OCI-LY1 (cell line): Measurements from ENCODE around the gene ERG28.

Experiments used
- H2AFZ ChIP-seq: fragments of 200-600 bp; sonication (generic), shearing (Covaris generic); 2 replicates; pipeline ENCODE4 v1.6.0; 2014; ENCODE audit warnings: antibody characterized with exemption, mild to moderate bottlenecking, low read length
- H3F3A ChIP-seq: fragments of 200-600 bp; sonication (generic), shearing (Covaris generic); 2 replicates; pipeline ENCODE4 v1.6.0; 2014; ENCODE audit warnings: mild to moderate bottlenecking, antibody characterized with exemption, low read length, moderate library complexity; ENCODE audit not compliant: insufficient read depth
- H3K27ac ChIP-seq: fragments of 200-600 bp; sonication (generic); 2 replicates; pipeline ENCODE4 v1.5.1; 2014; ENCODE audit warnings: low read length, mixed run types, mild to moderate bottlenecking, low read depth; ENCODE audit not compliant: poor library complexity, severe bottlenecking
- H3K27me3 ChIP-seq: fragments of 200-600 bp; sonication (generic); 2 replicates; pipeline ENCODE4 v1.6.0; 2014; ENCODE audit warnings: antibody characterized with exemption, mild to moderate bottlenecking, low read length, moderate library complexity; ENCODE audit not compliant: insufficient read depth
- H3K36me3 ChIP-seq: fragments of 200-600 bp; sonication (generic); 2 replicates; pipeline ENCODE4 v1.6.1; 2014; ENCODE audit warnings: mild to moderate bottlenecking, antibody characterized with exemption, low read length, moderate library complexity, mixed read lengths; ENCODE audit not compliant: insufficient read depth
- H3K4me1 ChIP-seq: fragments of 200-600 bp; sonication (generic); 2 replicates; pipeline ENCODE4 v1.5.1; 2014; ENCODE audit warnings: mild to moderate bottlenecking, low read length, moderate library complexity; ENCODE audit not compliant: insufficient read depth, severe bottlenecking
- H3K4me2 ChIP-seq: fragments of 200-600 bp; sonication (generic), shearing (Covaris generic); 2 replicates; pipeline ENCODE4 v1.6.1; 2014; ENCODE audit warnings: low read length
- H3K4me3 ChIP-seq: fragments of 200-600 bp; sonication (generic); 2 replicates; pipeline ENCODE4 v1.5.1; 2014; ENCODE audit warnings: low read length, low read depth, mild to moderate bottlenecking, mixed read lengths; ENCODE audit not compliant: poor library complexity, severe bottlenecking
- H3K79me2 ChIP-seq: fragments of 200-600 bp; shearing (Covaris generic); 2 replicates; pipeline ENCODE4 v1.6.1; 2016; ENCODE audit warnings: mixed run types, low read length, mixed read lengths; ENCODE audit not compliant: insufficient read depth
- H3K9ac ChIP-seq: fragments of 200-600 bp; sonication (generic), shearing (Covaris generic); 2 replicates; pipeline ENCODE4 v1.6.1; 2014; ENCODE audit warnings: mild to moderate bottlenecking, low read length, mixed read lengths
- H3K9me2 ChIP-seq: fragments of 200-600 bp; sonication (generic), shearing (Covaris generic); 2 replicates; pipeline ENCODE4 v1.6.1; 2014; ENCODE audit warnings: low read depth, mild to moderate bottlenecking, low read length, mixed read lengths
- H3K9me3 ChIP-seq: fragments of 200-600 bp; shearing (Covaris generic); 2 replicates; pipeline ENCODE4 v1.6.1; 2014; ENCODE audit warnings: low read length, mixed read lengths
- H4K20me1 ChIP-seq: fragments of 200-600 bp; sonication (generic), shearing (Covaris generic); 2 replicates; pipeline ENCODE4 v1.6.0; 2016; ENCODE audit warnings: mild to moderate bottlenecking, low read length; ENCODE audit not compliant: insufficient read depth
- CTCF ChIP-seq: fragments of 200-600 bp; sonication (generic), shearing (Covaris generic); IDR thresholded peaks from 2 replicates; pipeline ENCODE4 v1.5.1; 2017; ENCODE audit warnings: mild to moderate bottlenecking, antibody characterized with exemption, low read length, moderate library complexity, mixed read lengths
- EZH2 ChIP-seq: fragments of 200-600 bp; sonication (generic), shearing (Covaris generic); IDR thresholded peaks from 2 replicates; pipeline ENCODE4 v1.8.0; 2017; ENCODE audit warnings: borderline replicate concordance, mixed run types, mild to moderate bottlenecking, antibody characterized with exemption, low read length, moderate library complexity, mixed read lengths

ERG28 gene

GRCh38 chr14:75703467-75703866 lies 42.8 kb upstream of the ERG28 start:
- no peak for TF ChIP-seq CTCF
- no peak for TF ChIP-seq EZH2
- no peak overlapping the region for H3K4me2 ChIP-seq
- no peaks in the 10 kb centered on the region for H4K20me1 ChIP-seq
- no peaks in the 10 kb centered on the region for H3K27me3 ChIP-seq
- H3K4me1 ChIP-seq, result no peaks in the 10 kb centered on the region
- H3K4me3 ChIP-seq, result no peak overlapping the region
- H3K36me3 ChIP-seq, result peaks cover 24% of the 10 kb centered on the region
- no peak overlapping the region for H2AFZ ChIP-seq
- H3K79me2 ChIP-seq, result no peaks in the 10 kb centered on the region
- H3F3A ChIP-seq, result no peaks in the 10 kb centered on the region
- no peaks in the 10 kb centered on the region for H3K9me2 ChIP-seq
- H3K9ac ChIP-seq, result no peak overlapping the region
- H3K27ac ChIP-seq, result no peak overlapping the region
- no peaks in the 10 kb centered on the region for H3K9me3 ChIP-seq

- Histone ChIP-seq H3K9ac (no peak overlapping the region), H3K9me2 (no peaks in the 10 kb centered on the region), H3F3A (no peaks in the 10 kb centered on the region), H3K27me3 (no peaks in the 10 kb centered on the region), H3K9me3 (no peaks in the 10 kb centered on the region), H3K4me1 (no peaks in the 10 kb centered on the region), H3K4me2 (no peak overlapping the region), H3K79me2 (no peaks in the 10 kb centered on the region), H3K36me3 (peaks cover 24% of the 10 kb centered on the region), H3K27ac (no peak overlapping the region), H4K20me1 (no peaks in the 10 kb centered on the region), H3K4me3 (no peak overlapping the region), H2AFZ (no peak overlapping the region)
- TF ChIP-seq CTCF (no peak), EZH2 (no peak)
Observed at GRCh38 chr14:75702616-75703261, 42.1 kb upstream of the ERG28 start.

GRCh38 chr14:75702122-75702521 lies 41.4 kb upstream of the ERG28 start:
- peaks cover 24% of the 10 kb centered on the region for H3K36me3 ChIP-seq
- no peaks in the 10 kb centered on the region for H3K4me1 ChIP-seq
- H3K4me3 ChIP-seq, result no peak overlapping the region
- TF ChIP-seq EZH2 (no peak), CTCF (no peak)
- no peak overlapping the region for H3K27ac ChIP-seq
- no peaks in the 10 kb centered on the region for H3K79me2 ChIP-seq
- H3K9me3 ChIP-seq, result no peaks in the 10 kb centered on the region
- H4K20me1 ChIP-seq, result no peaks in the 10 kb centered on the region
- no peak overlapping the region for H3K4me2 ChIP-seq
- no peaks in the 10 kb centered on the region for H3K27me3 ChIP-seq
- no peak overlapping the region for H2AFZ ChIP-seq
- no peaks in the 10 kb centered on the region for H3K9me2 ChIP-seq
- no peaks in the 10 kb centered on the region for H3F3A ChIP-seq
- H3K9ac ChIP-seq, result no peak overlapping the region
